H1 (cell line): ENCODE data around the gene MAGI1. TPM values are rescaled to one million over a fixed set of nuclear protein-coding genes. Genes with fewer than 3 reads are reported as not detected.

Experiments
- CTCF ChIA-PET: fragments of 300-600 bp; sonication (Branson Sonifier 250); formaldehyde crosslinking; loops from one replicate; lab custom pipeline; 2021; ENCODE audit not compliant: partially characterized antibody; lab: Charles Lee
- POLR2A ChIA-PET: fragments of 300-600 bp; sonication (Branson Sonifier 250); formaldehyde crosslinking; loops from one replicate; lab custom pipeline; 2021; ENCODE audit warnings: inconsistent platforms; ENCODE audit not compliant: partially characterized antibody; lab: Charles Lee
- DNase-seq, 2 experiments: peaks; one replicate each; pipeline versions ENCODE4 v3.0.0 to v3.0.0-alpha.2; 2010 to 2022; ENCODE audit warnings: low spot score in 2 of 2, low read depth in 1 of 2, mixed read lengths in 1 of 2
- FAIRE-seq: peaks from 2 replicates; lab custom pipeline; 2011; peaks lifted over from hg19 to GRCh38; lab: Jason Lieb, UNC
- H2AFZ ChIP-seq: 2 replicates; pipeline ENCODE4 v1.8.1; 2012; ENCODE audit warnings: low read length, inconsistent platforms
- H2AK5ac ChIP-seq: 2 replicates; pipeline ENCODE4 v1.6.1; 2013; ENCODE audit warnings: low read depth, low read length
- H2BK120ac ChIP-seq: replicated peaks from 2 replicates; pipeline ENCODE3; 2013; ENCODE audit warnings: low read depth, low read length, inconsistent platforms
- H2BK12ac ChIP-seq: 2 replicates; pipeline ENCODE4 v1.6.1; 2013; ENCODE audit warnings: low read depth, low read length
- H2BK15ac ChIP-seq: 2 replicates; pipeline ENCODE4 v1.6.1; 2013; ENCODE audit warnings: low read length
- H2BK20ac ChIP-seq: 2 replicates; pipeline ENCODE4 v1.6.1; 2013; ENCODE audit warnings: low read length
- H2BK5ac ChIP-seq: 2 replicates; pipeline ENCODE4 v1.6.1; 2013; ENCODE audit warnings: low read depth, low read length
- H3K14ac ChIP-seq: 2 replicates; pipeline ENCODE4 v1.6.1; 2013; ENCODE audit warnings: inconsistent platforms; ENCODE audit not compliant: insufficient read length
- H3K18ac ChIP-seq: 2 replicates; pipeline ENCODE4 v1.6.1; 2013; ENCODE audit warnings: low read length; ENCODE audit errors: extremely low read depth
- H3K23ac ChIP-seq: 2 replicates; pipeline ENCODE4 v1.6.1; 2013; ENCODE audit warnings: inconsistent platforms; ENCODE audit not compliant: insufficient read length
- H3K23me2 ChIP-seq: 2 replicates; pipeline ENCODE4 v1.6.1; 2013; ENCODE audit warnings: low read depth, low read length
- H3K27ac ChIP-seq: 2 replicates; pipeline ENCODE4 v1.6.1; 2011; ENCODE audit warnings: low read depth, low read length, inconsistent platforms
- H3K27me3 ChIP-seq, 4 experiments: replicated peaks in 1 of 4; 1 replicate in 1 of 4; 2 replicates in 3 of 4; pipeline versions ENCODE4 v1.6.1 to v1.8.1; 2011 to 2013; ENCODE audit warnings: low read length in 3 of 4, mild to moderate bottlenecking in 3 of 4, inconsistent platforms in 2 of 4, mixed read lengths in 2 of 4, moderate library complexity in 1 of 4; ENCODE audit not compliant: control insufficient read depth in 3 of 4, insufficient read depth in 3 of 4; ENCODE audit errors: extremely low read depth in 1 of 4
- H3K36me3 ChIP-seq, 4 experiments: 2 replicates each; pipeline versions ENCODE4 v1.6.1 to v1.8.1; 2011 to 2013; ENCODE audit warnings: mild to moderate bottlenecking in 4 of 4, low read length in 3 of 4, moderate library complexity in 2 of 4, control low read depth in 1 of 4, inconsistent platforms in 1 of 4; ENCODE audit not compliant: insufficient read depth in 4 of 4, control insufficient read depth in 2 of 4
- H3K4ac ChIP-seq: replicated peaks from 2 replicates; pipeline ENCODE3; 2013; ENCODE audit warnings: low read length, low read depth, mixed read lengths, inconsistent platforms; ENCODE audit not compliant: insufficient read length
- H3K4me1 ChIP-seq, 4 experiments: replicated peaks in 1 of 4; 1 replicate in 1 of 4; 2 replicates in 3 of 4; pipeline versions ENCODE4 v1.6.1 to v1.8.1; 2011 to 2013; ENCODE audit warnings: low read length in 3 of 4, inconsistent platforms in 2 of 4, mixed read lengths in 1 of 4; ENCODE audit not compliant: insufficient read depth in 4 of 4, control insufficient read depth in 3 of 4
- H3K4me2 ChIP-seq, 2 experiments: 2 replicates each; pipeline versions ENCODE4 v1.6.1 to v1.8.1; 2011 to 2013; ENCODE audit warnings: low read depth in 2 of 2, low read length in 2 of 2, control low read depth in 1 of 2, inconsistent platforms in 1 of 2, mild to moderate bottlenecking in 1 of 2; ENCODE audit not compliant: insufficient read depth in 1 of 2
- H3K4me3 ChIP-seq, 4 experiments: fragments of 200-600, 300-600 bp in 1 of 4; sonication (generic), shearing (Covaris generic), sonication (Bioruptor Twin) in 1 of 4; 2 replicates each; pipeline versions ENCODE4 v1.5.1 to v1.8.1; 2011 to 2016; ENCODE audit warnings: low read length in 4 of 4, low read depth in 3 of 4, control low read depth in 2 of 4, inconsistent platforms in 2 of 4, mild to moderate bottlenecking in 2 of 4, mixed read lengths in 1 of 4, moderate library complexity in 1 of 4; ENCODE audit not compliant: insufficient read depth in 2 of 4; ENCODE audit errors: extremely low read depth in 1 of 4
- H3K56ac ChIP-seq: replicated peaks from 2 replicates; pipeline ENCODE3; 2013; ENCODE audit warnings: low read depth, mild to moderate bottlenecking, mixed read lengths, low read length, inconsistent platforms; ENCODE audit not compliant: insufficient read length
- H3K79me1 ChIP-seq: 2 replicates; pipeline ENCODE4 v1.6.1; 2013; ENCODE audit warnings: low read depth, low read length, control low read depth
- H3K79me2 ChIP-seq, 2 experiments: 2 replicates each; pipeline versions ENCODE4 v1.6.1 to v1.8.1; 2012 to 2013; ENCODE audit warnings: low read length in 2 of 2, mild to moderate bottlenecking in 2 of 2, inconsistent platforms in 1 of 2; ENCODE audit not compliant: insufficient read depth in 2 of 2, control insufficient read depth in 1 of 2
- H3K9ac ChIP-seq, 4 experiments: replicated peaks in 1 of 4; 1 replicate in 1 of 4; 2 replicates in 3 of 4; pipeline versions ENCODE4 v1.6.1 to v1.8.1; 2011 to 2013; ENCODE audit warnings: low read depth in 3 of 4, low read length in 3 of 4, control low read depth in 2 of 4, mild to moderate bottlenecking in 2 of 4, moderate library complexity in 2 of 4, inconsistent platforms in 1 of 4; ENCODE audit errors: extremely low read depth in 1 of 4
- H3K9me3 ChIP-seq, 2 experiments: 2 replicates each; pipeline versions ENCODE4 v1.6.1 to v1.8.1; 2012 to 2013; ENCODE audit warnings: mild to moderate bottlenecking in 2 of 2, moderate library complexity in 2 of 2, control low read depth in 1 of 2, inconsistent platforms in 1 of 2, low read depth in 1 of 2, low read length in 1 of 2, mixed read lengths in 1 of 2; ENCODE audit not compliant: insufficient read depth in 2 of 2
- H4K20me1 ChIP-seq, 2 experiments: replicated peaks in 1 of 2; 2 replicates each; pipeline versions ENCODE3 to v1.8.1; 2011 to 2013; ENCODE audit warnings: inconsistent platforms in 2 of 2, low read length in 2 of 2, mild to moderate bottlenecking in 1 of 2; ENCODE audit not compliant: insufficient read depth in 2 of 2, control insufficient read depth in 1 of 2
- H4K5ac ChIP-seq: 2 replicates; pipeline ENCODE4 v1.6.1; 2013; ENCODE audit warnings: low read length, low read depth, mixed read lengths, inconsistent platforms; ENCODE audit not compliant: insufficient read length
- H4K8ac ChIP-seq: 2 replicates; pipeline ENCODE4 v1.8.0; 2013; ENCODE audit warnings: mild to moderate bottlenecking, moderate library complexity, low read length, inconsistent platforms; ENCODE audit not compliant: insufficient read depth; ENCODE audit errors: extremely low read depth
- H4K91ac ChIP-seq: replicated peaks from 2 replicates; pipeline ENCODE3; 2013; ENCODE audit warnings: low read length, mixed read lengths, inconsistent platforms; ENCODE audit not compliant: insufficient read length
- CBX8 ChIP-seq: fragments of 300-800, 300-1000 bp; sonication (generic); IDR thresholded peaks from 2 replicates; pipeline ENCODE4 v1.7.1; 2016; ENCODE audit warnings: low read depth, low read length, borderline replicate concordance
- SRF ChIP-seq: IDR thresholded peaks from 2 replicates; pipeline ENCODE4 v1.6.1; 2011; ENCODE audit warnings: mild to moderate bottlenecking, low read depth, low read length, moderate library complexity
- WGBS, 2 experiments: shearing (Covaris generic) in 1 of 2; methylation state at CpG; one replicate each; pipeline versions ENCODE4 v1.1.6 to v1.1.7; 2013 to 2015; ENCODE audit warnings: low lambda C conversion rate in 2 of 2, mixed read lengths in 2 of 2, inconsistent platforms in 1 of 2, low coverage in 1 of 2, missing lambda C conversion rate in 1 of 2; ENCODE audit not compliant: insufficient replicate concordance in 2 of 2, insufficient coverage in 1 of 2, insufficient read length in 1 of 2; ENCODE audit errors: extremely low coverage in 1 of 2, missing lambda C conversion rate in 1 of 2; 5-methylcytosine and 5-hydroxymethylcytosine counted together
- polyA plus RNA-seq, 7 experiments: library from polyadenylated mRNA; depleted of rRNA in 3 of 7; stranded (reverse) in 5 of 7; unstranded in 2 of 7; fragments of >200 nt in 5 of 7; fragments of 200-250 nt in 2 of 7; gene quantifications; 1 replicate in 5 of 7; 2 replicates in 1 of 7; 4 replicates in 1 of 7; pipeline versions ENCODE4 v1.2.1 to v1.2.3, GENCODE V29; 2011 to 2013; ENCODE audit warnings: missing spikeins in 2 of 7, mixed read lengths in 2 of 7
- total RNA-seq: library from RNA; stranded (reverse); fragmentation: NEBNext Ultra II Directional; extraction: Animal tissue kit (Norgen Biotek cat#: 25700); gene quantifications from 2 replicates; pipeline ENCODE4 v1.2.1, GENCODE V29; 2021

Gene MAGI1
- total and polyA plus RNA-seq, 2 of the 8 experiments (the other 6 are each of a cell fraction or from before 2014, with no cell fraction given) = 19.8 to 78.0 TPM

DNA sequence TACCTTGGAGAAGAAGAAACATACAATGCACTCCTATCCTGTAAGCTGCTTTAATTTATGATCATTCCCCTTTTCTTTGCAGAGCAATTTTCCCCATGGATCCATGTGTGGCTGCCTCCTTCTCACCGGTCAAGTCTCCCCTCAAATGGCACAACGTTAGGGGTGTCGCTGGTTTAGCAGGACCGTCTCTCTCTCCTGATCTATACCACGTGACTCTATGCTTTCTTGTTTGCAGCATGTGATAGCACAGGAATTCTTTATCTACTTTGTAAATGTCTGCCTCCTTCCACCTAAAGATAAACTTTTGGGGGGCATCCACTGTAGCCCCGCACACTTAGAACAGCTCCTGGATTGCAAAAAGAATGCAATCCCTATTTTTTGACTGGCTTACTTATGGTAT lies 506.0 kb downstream of the MAGI1 start:
- H3K56ac ChIP-seq = no peak overlapping the region
- no peak overlapping the region for H4K91ac ChIP-seq
- H3K23ac ChIP-seq = no peak overlapping the region
- no peaks in the 10 kb centered on the region for H3K23me2 ChIP-seq
- H2AFZ ChIP-seq = no peak overlapping the region
- H2BK5ac ChIP-seq = no peak overlapping the region
- no peak overlapping the region for H3K27ac ChIP-seq
- H3K9ac ChIP-seq = no peak overlapping the region
- no peak overlapping the region for H2BK120ac ChIP-seq
- H3K14ac ChIP-seq = no peak overlapping the region
- no peaks in the 10 kb centered on the region for H3K9me3 ChIP-seq
- H3K79me2 ChIP-seq = peaks cover 5 to 84% of the 10 kb centered on the region in 2 experiments
- H3K79me1 ChIP-seq = peaks cover 3% of the 10 kb centered on the region; the same call in 1 of the 2 replicates
- no peak overlapping the region for H2BK12ac ChIP-seq
- no peak overlapping the region for H4K5ac ChIP-seq
- H3K4me2 ChIP-seq = no peak overlapping the region
- H2AK5ac ChIP-seq = no peak overlapping the region
- ChIA-PET CTCF (interaction anchor here (0.6 to 1.5 kb wide), 3 partner anchors 52 to 251 kb away, joined by 3 to 4 read pairs (median 4); no protein-coding TSS in a partner anchor), POLR2A (interaction anchor here (1.8 kb wide), 1 partner anchor 23 kb away, joined by 5 read pairs; no protein-coding TSS in a partner anchor)
- no peaks in the 10 kb centered on the region for H3K27me3 ChIP-seq
- 86% methylated on average over 6 of the region's 6 CpGs; no CpG with 5 or more reads in 1 of the 2 experiments for WGBS, 2 experiments
- no peaks in the 10 kb centered on the region for H4K20me1 ChIP-seq
- peaks cover 0 to 4% (median 1%) of the 10 kb centered on the region in 4 experiments; a peak in 2 of 7 replicates for H3K4me1 ChIP-seq
- FAIRE-seq = no peak
- no peaks in the 10 kb centered on the region for H3K36me3 ChIP-seq
- no peak overlapping the region for H2BK15ac ChIP-seq
- no peak overlapping the region for H3K4ac ChIP-seq
- no peak for DNase-seq
- H3K18ac ChIP-seq = no peak overlapping the region
- H3K4me3 ChIP-seq = no peak overlapping the region
- TF ChIP-seq SRF = no peak
- no peak for TF ChIP-seq CBX8
- H4K8ac ChIP-seq = no peak overlapping the region
- no peak overlapping the region for H2BK20ac ChIP-seq
